ENCODE measurements around the gene AUTS2.

Gene AUTS2

DNA sequence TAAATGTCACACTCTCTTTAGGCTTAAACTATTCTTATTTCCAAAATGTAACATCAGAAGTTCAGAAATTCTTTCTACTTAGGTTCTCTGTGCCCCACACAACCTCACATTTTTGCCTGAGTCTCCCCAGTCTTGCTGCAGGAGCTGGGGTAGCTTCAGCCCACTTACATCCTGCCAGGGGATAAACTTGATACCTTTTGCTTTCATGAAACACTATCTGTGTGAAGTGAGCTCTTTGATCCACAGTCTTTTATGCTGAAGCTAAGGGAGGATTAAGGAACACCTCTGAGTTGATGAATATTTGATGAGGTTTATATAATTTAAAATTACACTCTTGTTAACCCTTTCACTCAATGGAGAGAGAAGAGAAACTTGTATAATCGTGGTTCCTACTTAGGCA lies 341.0 kb downstream of the AUTS2 start:
- no peak for DNase-seq (ENCODE audit: low read depth)

DNA sequence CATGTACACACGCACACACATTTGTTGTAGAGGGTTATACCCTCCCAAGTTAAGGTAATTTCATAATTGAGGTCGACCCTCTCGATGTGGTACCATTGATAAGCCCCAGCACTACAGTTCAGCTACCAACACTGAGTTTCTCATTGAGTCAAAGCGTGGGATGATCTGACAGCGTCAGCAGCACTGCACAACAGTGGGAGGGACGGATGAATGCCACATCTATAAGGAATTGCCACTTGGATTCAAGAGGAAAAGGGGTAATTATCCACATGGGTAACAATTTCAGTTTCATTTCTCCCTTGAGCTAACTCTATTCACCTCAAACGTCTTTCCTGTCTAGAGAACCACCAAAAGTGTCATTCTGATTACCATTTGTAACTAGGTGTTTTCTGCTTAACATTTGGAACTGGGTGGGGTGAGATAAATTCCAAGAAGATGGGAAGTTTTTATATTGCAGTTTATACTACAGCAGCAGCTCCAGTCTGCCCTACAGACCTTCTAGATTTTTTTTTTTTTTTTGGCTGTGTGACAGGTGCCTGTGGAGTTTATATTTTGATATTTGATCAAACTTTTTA lies 342.9 kb downstream of the AUTS2 start:
- no peak for DNase-seq (ENCODE audit: low read depth)

DNA sequence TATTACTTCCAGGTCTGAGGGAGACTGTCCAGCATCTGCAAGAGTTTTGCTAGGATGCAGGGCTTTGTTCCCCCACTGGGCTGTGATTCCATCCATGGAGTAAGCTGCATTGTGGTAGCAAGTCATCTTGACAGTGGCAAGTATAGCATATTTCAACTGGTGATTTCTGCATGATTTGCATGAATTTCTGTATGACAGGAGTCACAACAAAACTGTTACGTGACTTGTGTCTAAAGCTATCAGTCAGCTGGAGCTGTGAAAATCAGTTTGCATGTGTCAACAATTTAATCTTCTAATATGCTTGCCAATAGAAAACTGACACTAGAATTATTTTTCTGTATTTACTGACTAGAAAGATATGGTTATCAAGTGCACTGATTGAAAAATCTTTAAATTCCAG lies 344.3 kb downstream of the AUTS2 start:
- DNase-seq (ENCODE audit: low read depth), result no peak

DNA sequence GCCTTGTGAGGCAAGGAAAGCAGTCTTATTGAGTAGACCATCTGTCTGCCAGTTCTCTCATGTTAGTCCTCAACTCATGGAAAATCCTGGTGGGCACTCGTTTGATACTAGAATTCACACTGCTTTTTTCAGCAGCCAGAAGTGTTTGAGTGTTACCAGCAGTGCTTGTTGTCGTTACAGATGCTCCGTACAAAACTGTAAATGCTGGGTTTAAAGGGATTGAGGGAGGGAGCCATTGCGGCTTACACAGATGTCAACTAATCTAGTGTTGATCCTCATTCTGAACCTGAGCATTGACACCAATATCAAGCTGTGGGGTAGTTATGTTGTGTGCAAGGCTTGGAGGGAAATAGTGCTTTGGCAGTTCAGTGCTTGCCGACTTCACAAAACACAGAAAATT lies 348.6 kb downstream of the AUTS2 start:
- DNase-seq (ENCODE audit: low read depth), result no peak

DNA sequence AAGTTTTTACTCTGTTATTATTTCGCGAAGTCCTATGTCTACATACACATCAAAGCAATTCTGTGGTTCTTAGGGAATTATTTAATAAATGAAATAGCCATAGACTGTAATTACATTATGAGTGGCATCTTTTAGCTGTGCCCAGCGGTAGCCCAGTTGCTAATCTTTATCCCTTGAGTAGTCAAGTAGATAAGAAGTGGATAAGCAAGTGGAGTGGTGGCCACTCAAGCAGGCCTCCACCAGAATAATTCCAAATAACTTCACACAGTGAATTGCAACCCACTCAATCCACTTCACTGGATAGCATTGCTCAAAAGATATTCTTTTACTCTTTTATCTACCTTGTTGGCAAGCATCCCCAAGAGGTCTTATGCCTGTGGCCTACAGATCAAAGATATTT lies 349.7 kb downstream of the AUTS2 start:
- no peak for DNase-seq (ENCODE audit: low read depth)

DNA sequence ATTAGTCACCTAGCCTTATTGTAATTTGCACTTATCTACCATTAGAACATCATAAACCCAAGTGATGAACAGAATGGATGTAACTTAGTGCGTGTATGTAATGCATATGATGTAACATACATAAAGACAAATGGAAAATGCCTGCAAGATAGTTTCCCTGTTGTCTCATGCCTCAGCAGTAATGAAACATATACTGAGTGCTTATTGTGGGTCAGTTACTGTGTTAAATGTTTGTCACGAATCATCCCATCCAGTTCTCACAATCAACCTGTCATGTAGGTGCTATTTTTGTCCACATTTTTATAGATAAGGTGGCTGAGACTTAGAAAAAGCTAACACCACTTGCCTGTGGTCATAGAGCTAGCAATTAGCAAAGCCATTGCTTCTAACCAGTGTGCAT lies 350.8 kb downstream of the AUTS2 start:
- DNase-seq (ENCODE audit: low read depth), result no peak

DNA sequence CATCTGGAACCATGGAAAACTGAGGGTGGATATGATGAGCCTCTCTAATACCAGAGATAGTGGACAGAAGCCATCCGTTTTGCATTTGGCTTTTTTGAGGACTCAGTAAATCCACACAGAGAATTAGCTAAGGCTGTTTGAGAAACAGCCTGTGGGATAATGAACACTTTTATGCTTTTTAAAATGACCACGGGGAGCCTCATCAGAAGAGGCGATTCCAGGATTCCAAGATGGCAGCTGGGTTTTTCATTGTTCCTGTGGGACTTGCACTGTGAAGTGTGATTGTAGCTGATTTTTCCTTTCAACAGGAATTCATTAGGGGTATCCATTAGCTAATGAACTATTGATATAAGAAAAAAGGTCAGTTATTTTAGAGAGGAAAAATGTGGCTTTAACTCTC lies 353.2 kb downstream of the AUTS2 start:
- no peak for DNase-seq (ENCODE audit: low read depth)

DNA sequence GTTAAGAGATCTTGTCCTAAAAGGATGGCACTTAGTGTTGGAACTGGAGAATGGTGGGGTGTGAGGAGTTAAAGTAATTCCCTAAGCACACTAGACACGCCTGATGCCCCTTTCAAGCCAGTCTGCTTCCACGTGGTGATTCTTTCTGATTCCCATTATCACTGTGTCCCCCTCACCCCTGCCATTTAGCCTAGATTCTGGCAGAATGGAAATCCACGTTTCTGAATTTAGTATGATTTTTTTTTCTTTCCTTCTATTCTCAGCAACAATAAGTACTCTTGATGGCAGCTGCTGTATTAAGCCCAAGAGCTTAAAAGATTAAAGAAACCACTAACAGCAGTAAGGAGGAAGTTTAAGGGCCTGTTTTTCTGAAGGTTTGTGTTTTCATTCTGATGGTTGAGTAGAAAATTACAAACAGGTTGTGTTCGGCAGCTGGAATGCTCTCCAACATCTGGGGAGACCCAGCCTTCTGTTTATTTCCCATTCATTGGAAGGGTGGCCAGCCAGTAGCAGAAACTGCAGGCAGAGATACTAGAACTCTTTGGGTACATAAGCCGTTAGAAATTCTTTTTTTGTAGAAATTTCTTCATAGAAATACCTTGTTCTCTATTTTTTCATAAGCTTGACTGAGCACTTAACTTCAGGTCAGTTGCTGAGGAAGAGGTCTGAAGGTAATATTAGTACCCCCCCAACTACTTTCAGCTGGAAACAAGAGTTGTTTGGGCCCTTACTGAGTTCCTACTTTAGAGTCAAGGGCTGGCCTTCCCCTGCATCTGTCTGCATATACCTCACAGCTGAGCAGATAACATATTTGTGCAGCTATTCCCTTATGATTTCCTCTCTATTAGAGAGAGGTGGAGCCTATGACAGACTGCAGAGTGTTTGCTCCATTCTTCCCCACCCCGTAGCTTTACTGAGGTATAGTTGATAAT lies 355.1 kb downstream of the AUTS2 start:
- no peak for DNase-seq (ENCODE audit: low read depth)

DNA sequence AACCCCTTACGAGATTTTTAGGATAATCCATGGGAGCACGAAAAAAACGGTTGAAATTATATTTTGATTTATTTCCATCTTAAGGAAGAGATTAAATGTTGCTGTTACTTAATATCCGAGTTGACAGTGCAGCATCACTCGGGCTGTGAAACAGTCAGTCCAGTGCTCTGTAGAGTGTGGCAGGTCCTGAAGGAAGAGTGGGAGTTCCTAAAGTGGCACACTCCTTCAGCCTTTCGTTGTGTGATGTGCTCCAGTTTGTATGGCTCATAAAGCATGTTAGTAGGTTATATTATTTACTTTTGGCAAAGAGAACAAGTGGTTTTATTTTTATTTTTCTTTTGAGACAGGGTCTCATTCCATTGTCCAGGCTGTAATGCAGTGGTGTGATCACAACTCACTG lies 358.3 kb downstream of the AUTS2 start:
- DNase-seq (ENCODE audit: low read depth), result no peak

DNA sequence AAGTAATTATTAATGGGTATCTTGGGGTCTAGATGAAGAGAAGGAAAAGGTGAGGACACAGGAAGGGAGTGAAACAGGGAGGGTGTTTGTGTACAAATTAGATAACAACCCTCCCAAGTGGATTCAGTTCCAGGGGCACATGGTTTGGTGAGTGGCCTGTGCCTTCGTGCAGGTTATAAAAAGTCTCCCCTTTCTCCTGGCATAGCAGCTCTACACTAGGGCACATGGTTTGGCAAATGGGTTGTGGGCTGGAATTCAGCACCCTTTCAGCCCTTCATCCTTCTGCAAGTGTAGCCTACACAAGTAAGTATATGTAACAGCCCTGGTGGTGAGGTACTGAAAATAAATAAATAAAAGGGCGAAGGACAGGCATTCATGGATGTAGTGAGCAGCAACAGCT lies 359.4 kb downstream of the AUTS2 start:
- DNase-seq (ENCODE audit: low read depth), result no peak

DNA sequence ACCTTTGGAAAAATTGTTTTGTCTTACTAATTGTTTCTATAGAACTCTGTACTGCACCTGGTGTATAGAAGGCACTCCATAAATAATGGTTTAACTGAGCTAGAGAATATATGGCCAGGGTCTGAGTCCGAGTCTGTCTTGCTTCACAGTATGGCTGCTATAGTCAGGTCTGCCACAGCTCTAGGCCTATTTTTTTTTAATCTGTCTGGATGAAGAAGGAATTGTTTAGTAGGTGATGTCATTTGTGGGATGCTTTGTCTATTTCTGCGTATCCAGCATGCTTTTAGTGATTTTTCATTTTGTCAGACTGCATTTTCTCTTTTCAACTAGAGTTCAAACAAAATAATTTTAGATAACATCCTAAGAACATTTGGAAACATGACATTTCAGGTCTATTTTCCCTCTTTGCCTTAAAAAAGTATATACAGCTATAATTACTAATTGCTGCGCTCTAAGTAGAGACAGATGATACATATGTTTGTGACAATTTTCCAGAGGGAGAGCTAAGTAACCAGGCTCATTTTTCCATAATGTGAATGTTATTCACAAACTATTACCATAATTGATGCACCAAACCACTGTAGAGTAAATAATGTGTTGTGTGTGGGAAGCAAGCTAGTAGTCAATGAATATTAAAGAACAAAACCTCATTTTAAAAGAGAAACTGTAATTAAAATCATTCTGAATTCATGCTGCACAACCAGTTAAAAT lies 361.7 kb downstream of the AUTS2 start:
- DNase-seq (ENCODE audit: low read depth), result no peak

DNA sequence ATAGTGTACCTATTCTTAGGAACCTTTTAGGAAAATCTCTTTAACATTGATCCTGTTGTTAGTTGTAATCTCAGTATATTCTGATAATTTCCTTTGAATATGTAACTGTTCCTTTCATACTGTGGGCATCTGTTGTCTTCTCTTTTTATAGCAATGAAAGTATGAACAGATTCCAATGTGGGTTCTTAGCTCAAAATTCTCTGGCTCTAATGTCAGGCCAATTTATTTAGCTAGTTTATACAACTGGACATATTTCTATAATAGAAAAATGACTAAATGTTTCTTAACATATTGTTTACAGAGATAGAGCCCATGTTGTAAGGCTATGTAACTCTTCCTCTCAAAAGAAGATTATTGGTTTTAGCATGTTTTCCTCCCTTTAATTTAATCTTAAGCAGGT lies 363.2 kb downstream of the AUTS2 start:
- no peak for DNase-seq (ENCODE audit: low read depth)

DNA sequence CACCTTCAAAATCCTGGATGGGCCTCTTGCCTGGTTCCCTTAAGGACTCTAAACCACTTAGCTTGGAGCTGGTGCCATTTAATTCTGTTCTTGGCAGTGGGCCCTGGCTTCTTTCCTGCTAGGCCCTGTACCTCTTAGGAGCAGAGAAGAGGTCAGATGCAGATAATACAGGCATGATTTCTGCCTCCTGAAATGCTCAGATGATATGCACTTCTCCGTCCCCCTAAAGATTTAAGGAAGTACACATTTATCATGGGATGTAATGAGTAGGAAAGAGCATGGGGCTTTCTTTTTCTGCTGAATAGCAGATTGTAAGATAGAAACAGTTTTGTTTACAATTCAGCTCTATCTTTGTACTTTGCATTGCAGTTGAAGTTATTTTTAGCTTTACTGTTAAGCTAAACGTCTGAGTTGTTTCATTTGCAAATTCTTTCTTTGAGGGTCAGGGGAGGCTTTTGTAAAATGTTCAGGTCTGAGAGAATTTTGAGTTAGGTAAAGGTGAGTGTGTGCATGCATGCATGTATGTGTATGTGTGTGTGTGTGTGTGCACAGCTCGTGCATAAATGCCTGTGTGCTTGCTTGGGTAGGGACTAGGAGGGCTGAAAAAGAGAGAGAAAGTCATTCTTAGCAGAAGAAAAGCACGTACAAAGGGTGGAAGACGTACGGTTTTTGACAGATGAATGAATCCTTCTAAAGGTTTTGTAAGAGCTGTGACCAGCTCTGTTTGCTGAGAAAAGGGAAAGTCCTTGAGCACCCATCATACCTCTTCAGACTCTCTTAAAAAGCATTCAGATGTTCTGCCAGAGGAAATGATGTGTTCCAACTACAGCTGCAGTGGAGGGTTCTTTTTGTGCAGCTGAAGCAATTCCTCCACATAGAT lies 364.2 kb downstream of the AUTS2 start:
- no peak for DNase-seq (ENCODE audit: low read depth)

DNA sequence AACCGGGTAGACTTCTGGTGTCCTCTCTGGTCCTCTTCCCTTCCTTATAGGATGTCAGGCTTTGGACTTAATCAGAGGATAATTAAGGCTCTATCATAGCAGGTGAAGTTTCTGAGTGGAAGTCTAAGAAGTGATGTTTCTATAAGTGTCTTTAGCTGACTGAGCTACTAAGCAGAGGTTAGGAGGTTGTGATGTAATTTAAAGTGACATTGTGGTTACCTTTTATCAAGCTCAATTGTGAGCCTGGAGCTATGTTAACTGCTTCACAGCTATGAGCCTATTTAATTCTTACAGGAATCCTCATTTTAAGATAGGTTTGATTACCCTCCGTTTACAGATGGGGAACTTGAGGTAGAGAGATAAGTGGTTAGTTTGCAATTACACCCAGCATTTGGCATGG lies 365.1 kb downstream of the AUTS2 start:
- no peak for DNase-seq (ENCODE audit: low read depth)

DNA sequence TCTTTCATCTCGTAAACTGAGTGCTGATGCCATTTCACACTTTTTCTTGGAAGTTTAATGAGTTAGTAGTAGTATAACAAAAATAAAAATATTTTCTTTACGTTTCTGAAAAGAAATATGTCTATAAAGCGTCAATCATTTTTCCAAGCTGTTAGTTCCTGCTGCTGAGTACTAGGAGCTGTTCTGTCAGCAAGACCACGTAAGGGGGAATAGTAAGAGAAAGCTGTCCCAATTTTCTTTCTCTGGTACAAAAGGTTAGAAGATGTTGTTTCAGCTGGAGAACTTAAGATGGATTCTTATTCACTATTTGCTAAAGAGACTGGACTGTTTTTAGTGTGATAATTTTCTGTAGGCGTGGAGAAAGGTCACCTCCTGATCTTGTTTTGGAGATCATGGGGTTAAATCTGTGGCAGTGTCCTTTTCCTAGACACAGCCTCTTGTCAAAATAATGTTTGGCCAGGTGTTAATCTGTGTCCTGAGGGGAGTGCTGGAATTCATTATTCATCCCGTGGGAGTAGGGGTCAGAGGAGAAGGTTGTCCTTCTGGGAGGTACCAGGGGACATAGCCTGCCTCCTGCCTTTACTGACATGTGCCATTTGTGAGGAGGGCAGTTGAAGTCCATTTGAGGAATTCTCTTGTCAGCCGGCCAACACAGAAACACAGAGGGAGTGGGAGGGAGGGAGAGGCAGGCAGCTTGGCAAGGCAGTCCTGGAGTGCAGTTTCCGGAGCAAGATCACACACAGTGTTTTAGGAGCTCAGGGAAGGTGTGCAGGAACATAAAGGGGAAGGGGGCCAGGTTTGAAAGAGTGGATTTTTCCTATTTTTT lies 368.7 kb downstream of the AUTS2 start:
- no peak for DNase-seq (ENCODE audit: low read depth)

DNA sequence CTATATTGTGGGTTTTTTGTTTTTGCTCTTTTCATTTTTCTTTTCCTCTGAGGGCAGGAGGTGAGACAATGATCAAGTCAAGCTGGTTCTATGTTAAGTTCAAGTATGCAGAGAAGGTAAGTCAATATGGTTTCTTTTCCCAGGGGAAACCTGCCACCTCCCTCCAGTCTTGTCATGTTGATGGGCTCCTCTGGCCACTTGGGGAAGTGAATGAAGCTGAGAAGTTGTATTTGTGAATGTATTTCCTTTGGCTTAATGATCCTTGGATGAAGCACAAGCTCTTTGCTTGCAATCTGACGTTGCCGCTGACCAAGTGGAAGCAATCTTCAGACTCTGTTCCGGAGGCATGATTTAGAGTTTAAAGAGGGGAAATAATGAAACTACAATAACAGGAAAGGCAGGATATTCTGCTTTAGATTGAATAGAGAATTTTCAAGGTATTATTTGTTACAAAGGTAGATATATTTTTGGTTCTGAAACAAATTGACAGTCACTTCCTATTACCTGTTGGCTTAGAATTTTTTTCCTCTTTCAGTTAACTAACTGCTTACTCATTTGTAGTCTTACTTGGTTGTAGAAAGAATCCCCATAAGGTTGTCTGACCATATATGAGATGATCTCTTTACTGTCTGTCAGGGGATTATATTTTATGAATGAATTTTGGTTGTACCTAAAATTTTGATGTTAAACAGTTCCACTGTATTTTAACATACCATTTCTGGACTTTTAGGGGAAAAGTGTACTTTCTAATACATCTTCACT lies 369.6 kb downstream of the AUTS2 start:
- DNase-seq (ENCODE audit: low read depth), result no peak

DNA sequence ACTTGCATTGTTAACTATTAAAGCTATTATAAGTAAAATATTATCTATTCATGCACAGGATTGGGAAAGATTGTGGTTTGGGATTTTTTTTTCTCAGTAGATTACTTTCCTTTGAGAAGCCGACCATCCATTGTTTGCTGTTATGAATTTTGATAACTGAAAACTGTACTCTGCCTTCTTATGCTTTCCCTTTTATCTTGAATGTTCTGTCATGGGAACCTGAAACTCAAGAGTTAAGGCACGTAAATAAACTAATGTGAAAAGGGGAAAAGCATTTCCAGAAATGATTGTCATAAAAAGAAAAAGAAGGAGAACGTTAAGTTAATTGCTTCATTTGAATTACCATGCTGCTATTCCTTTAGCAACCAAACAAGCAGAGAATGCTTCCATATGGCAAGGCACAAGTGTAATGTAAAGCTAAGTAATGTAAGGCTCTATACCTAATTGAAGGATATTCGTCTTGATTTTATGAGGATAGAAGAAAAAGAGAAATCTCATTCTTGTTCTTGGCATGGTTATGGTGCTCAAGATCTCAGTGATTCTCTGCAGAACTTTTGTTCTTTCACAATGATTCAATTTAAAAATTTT lies 370.8 kb downstream of the AUTS2 start:
- no peak for DNase-seq (ENCODE audit: low read depth)

DNA sequence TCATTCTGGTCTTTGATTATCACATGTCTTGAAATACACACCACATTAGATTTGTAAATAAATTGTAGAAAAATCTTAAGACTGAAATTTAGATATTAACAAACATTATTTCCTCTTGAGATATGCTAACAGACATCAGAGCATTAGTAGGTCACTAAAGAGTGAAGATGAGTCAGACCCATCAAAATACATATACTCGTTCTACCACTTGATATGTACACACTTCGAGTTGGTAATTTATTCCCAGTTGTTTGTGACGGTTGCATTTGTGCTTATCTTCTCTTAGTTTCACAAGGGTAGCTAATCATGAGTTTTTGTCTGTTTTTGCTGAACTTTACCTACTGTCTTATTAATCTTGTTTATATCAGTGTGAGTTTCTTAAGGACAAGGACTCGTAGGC lies 383.4 kb downstream of the AUTS2 start:
- DNase-seq (ENCODE audit: low read depth), result no peak

DNA sequence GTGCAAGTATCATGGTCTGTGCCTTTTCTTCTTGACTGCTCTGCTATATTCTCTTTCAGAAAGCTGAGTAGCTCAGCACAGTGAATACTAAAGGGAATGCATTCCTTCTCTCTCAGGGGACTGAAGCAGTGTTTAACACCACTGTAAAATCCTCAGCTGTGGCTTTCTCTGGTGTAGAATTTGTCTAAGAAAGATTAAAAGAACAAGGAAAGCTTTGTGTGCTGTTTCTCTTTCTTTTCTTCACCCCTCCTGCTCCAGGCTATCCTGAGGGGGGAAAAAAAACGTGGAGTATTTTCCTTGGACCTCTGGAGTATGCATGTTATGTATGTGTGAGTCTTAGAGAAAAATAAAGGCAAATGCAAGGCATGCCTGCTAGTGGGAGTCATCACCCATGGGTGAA lies 383.9 kb downstream of the AUTS2 start:
- no peak for DNase-seq (ENCODE audit: low read depth)

DNA sequence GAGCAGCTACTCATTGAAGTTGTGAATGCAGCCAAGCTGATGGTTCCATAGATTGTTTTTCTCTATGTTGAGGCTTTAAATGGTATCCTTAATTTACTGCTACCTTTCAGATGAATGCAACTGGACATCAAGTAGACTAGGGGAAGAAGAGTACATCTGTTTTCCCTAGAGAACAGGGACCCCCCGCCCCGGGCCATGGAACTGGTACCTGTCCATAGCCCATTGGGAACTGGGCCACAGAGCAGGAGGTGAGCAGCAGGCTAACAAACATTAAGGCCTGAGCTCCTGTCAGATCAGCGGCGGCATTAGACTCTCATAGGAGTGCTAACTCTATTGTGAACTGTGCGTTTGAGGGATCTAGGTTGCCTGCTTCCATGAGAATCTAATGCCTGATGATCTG lies 391.3 kb downstream of the AUTS2 start:
- DNase-seq (ENCODE audit: low read depth), result no peak
